MCF 10A (cell line): ENCODE measurements around the gene REXO5. TPM values are rescaled to one million over a fixed set of nuclear protein-coding genes. Genes with fewer than 3 reads are reported as not detected.

Source experiments
- BruUV-seq: library from RNA; stranded (reverse); fragments of 400-500 nt; replicated peaks from 2 replicates; lab custom pipeline; 2021; lab: Mats Ljungman, UMichigan
- CTCF ChIA-PET: fragments of 300-600 bp; sonication (Branson Sonifier 250); formaldehyde crosslinking; extraction: SDS; loops from one replicate; lab custom pipeline; 2021; ENCODE audit warnings: antibody characterized with exemption, inconsistent platforms; lab: Yijun Ruan, JAX
- POLR2A ChIA-PET: fragments of 300-600, 350-650 bp; sonication (Branson Sonifier 250); formaldehyde crosslinking; extraction: SDS; loops from one replicate; lab custom pipeline; 2020; ENCODE audit warnings: antibody characterized with exemption, inconsistent platforms; lab: Yijun Ruan, JAX
- DNase-seq: peaks from one replicate; pipeline ENCODE4 v3.0.0-alpha.2; 2018; ENCODE audit not compliant: unreplicated experiment
- H3K27ac Mint-ChIP-seq: one replicate; pipeline ENCODE4 v1.8.0; 2022; ENCODE audit warnings: mild to moderate bottlenecking, low read depth, mixed read lengths; ENCODE audit not compliant: unreplicated experiment
- H3K27me3 Mint-ChIP-seq: one replicate; pipeline ENCODE4 v1.8.0; 2022; ENCODE audit warnings: mixed read lengths; ENCODE audit not compliant: insufficient read depth, unreplicated experiment
- H3K36me3 Mint-ChIP-seq: one replicate; pipeline ENCODE4 v1.8.0; 2022; ENCODE audit warnings: mild to moderate bottlenecking, moderate library complexity, mixed read lengths; ENCODE audit not compliant: insufficient read depth, unreplicated experiment
- H3K4me1 Mint-ChIP-seq: one replicate; pipeline ENCODE4 v1.8.0; 2022; ENCODE audit warnings: mixed read lengths; ENCODE audit not compliant: insufficient read depth, unreplicated experiment
- H3K4me3 Mint-ChIP-seq: one replicate; pipeline ENCODE4 v1.8.0; 2022; ENCODE audit warnings: mild to moderate bottlenecking, moderate library complexity, mixed read lengths; ENCODE audit not compliant: unreplicated experiment
- H3K9me3 Mint-ChIP-seq: one replicate; pipeline ENCODE4 v1.8.0; 2022; ENCODE audit warnings: mixed read lengths; ENCODE audit not compliant: unreplicated experiment
- CTCF ChIP-seq: fragments of 200-600 bp; IDR thresholded peaks from one replicate; pipeline ENCODE4 v1.8.0; 2022; ENCODE audit warnings: antibody characterized with exemption, mild to moderate bottlenecking; ENCODE audit not compliant: unreplicated experiment
- intact Hi-C: fragments of 100-400 bp; cut with micrococcal nuclease; formaldehyde crosslinking; loops from 2 replicates; pipeline ENCODE4 v1.14.1; 2022
- total RNA-seq: library from RNA; stranded (reverse); gene quantifications from 2 replicates; pipeline ENCODE4 v1.2.3, GENCODE V29; 2022

REXO5 gene
- total RNA-seq, 1 experiment from 2014 or later, result 6.1 TPM

- no peaks in the 10 kb centered on the region for H3K9me3 Mint-ChIP-seq
- ChIA-PET CTCF (interaction anchor here (0.5 to 1.7 kb wide), 4 partner anchors 24 to 471 kb away, joined by 3 to 7 read pairs (median 3); no protein-coding TSS in a partner anchor), POLR2A (interaction anchor here (0.6 to 0.7 kb wide), 2 partner anchors 26 to 486 kb away, joined by 3 to 4 read pairs; no protein-coding TSS in a partner anchor)
- H3K27ac Mint-ChIP-seq, result no peak overlapping the region
- no peak for DNase-seq
- no peaks in the 10 kb centered on the region for H3K27me3 Mint-ChIP-seq
- H3K4me3 Mint-ChIP-seq, result no peak overlapping the region
- intact Hi-C loops, result no loop called here
- TF ChIP-seq CTCF, result no peak
- no TSS peak for BruUV-seq
- H3K4me1 Mint-ChIP-seq, result no peaks in the 10 kb centered on the region
- H3K36me3 Mint-ChIP-seq, result peaks cover 13% of the 10 kb centered on the region
These were observed 23.2 kb downstream of the REXO5 start for GRCh38 chr16:20829536-20829935.

- CTCF ChIA-PET, result interaction anchor here (0.6 to 1.7 kb wide), 3 partner anchors 23 to 471 kb away, joined by 3 to 7 read pairs (median 4); no protein-coding TSS in a partner anchor
- H3K27ac Mint-ChIP-seq, result no peak overlapping the region
- no peaks in the 10 kb centered on the region for H3K27me3 Mint-ChIP-seq
- H3K4me1 Mint-ChIP-seq, result no peaks in the 10 kb centered on the region
- no peak overlapping the region for H3K4me3 Mint-ChIP-seq
- peaks cover 13% of the 10 kb centered on the region for H3K36me3 Mint-ChIP-seq
- no peak for DNase-seq
- no peaks in the 10 kb centered on the region for H3K9me3 Mint-ChIP-seq
- BruUV-seq, result no TSS peak
- POLR2A ChIA-PET, result interaction anchor here (0.7 to 1.3 kb wide), 3 partner anchors 16 to 25 kb away, joined by 4 read pairs; no protein-coding TSS in a partner anchor
- no peak for TF ChIP-seq CTCF
- intact Hi-C loops, result no loop called here
These were observed 24.0 kb downstream of the REXO5 start for GRCh38 chr16:20830372-20830771.

- Mint-ChIP-seq H3K4me1 (no peaks in the 10 kb centered on the region), H3K27me3 (no peaks in the 10 kb centered on the region), H3K4me3 (no peak overlapping the region), H3K36me3 (peaks cover 18% of the 10 kb centered on the region), H3K9me3 (no peaks in the 10 kb centered on the region), H3K27ac (no peak overlapping the region)
- TF ChIP-seq CTCF, result no peak
- BruUV-seq, result no TSS peak
- ChIA-PET POLR2A (interaction anchor here (0.8 kb wide), 1 partner anchor 19 kb away, joined by 4 read pairs; no protein-coding TSS in a partner anchor), CTCF (interaction anchor here (0.5 to 1.1 kb wide), 4 partner anchors 33 to 304 kb away, joined by 3 to 4 read pairs (median 3); no protein-coding TSS in a partner anchor)
- intact Hi-C loops, result no loop called here
- no peak for DNase-seq
These were observed 26.8 kb downstream of the REXO5 start for GRCh38 chr16:20833086-20833485.

GRCh38 chr16:20838240-20838639 lies 31.9 kb downstream of the REXO5 start:
- no peaks in the 10 kb centered on the region for H3K27me3 Mint-ChIP-seq
- no TSS peak for BruUV-seq
- intact Hi-C loops, result no loop called here

More at GRCh38 chr16:20838240-20838639, 31.9 kb downstream of the REXO5 start:
- Mint-ChIP-seq H3K9me3 (no peaks in the 10 kb centered on the region), H3K36me3 (peaks cover 24% of the 10 kb centered on the region), H3K27ac (no peak overlapping the region), H3K4me3 (no peak overlapping the region), H3K4me1 (no peaks in the 10 kb centered on the region)
- POLR2A ChIA-PET, result no interaction called here
- no peak for DNase-seq
- CTCF ChIA-PET, result interaction anchor here (0.5 kb wide), 1 partner anchor 434 kb away, joined by 6 read pairs; no protein-coding TSS in a partner anchor
- no peak for TF ChIP-seq CTCF
